DND-41 (cell line): ENCODE data around the gene TKFC.

Experiments used
- CTCF ChIP-seq: IDR thresholded peaks from 2 replicates; pipeline ENCODE4 v1.5.1; 2012; ENCODE audit warnings: borderline replicate concordance, low read length, moderate library complexity, mild to moderate bottlenecking; ENCODE audit not compliant: poor library complexity, severe bottlenecking; ENCODE audit errors: extremely low read depth
- EZH2 ChIP-seq: IDR thresholded peaks from 3 replicates; pipeline ENCODE4 v1.6.1; 2012; ENCODE audit warnings: borderline replicate concordance, low read depth, mild to moderate bottlenecking, moderate library complexity, low read length, inconsistent platforms; ENCODE audit not compliant: severe bottlenecking

- TF ChIP-seq EZH2 (no peak), CTCF (no peak)
These were observed 35.7 kb upstream of the TKFC start for GRCh38 chr11:61297341-61297740.
